22Rv1 (cell line): ENCODE results near the gene IFNA6.

ENCODE experiments used
- ZFX ChIP-seq: fragments of 450-650 bp; IDR thresholded peaks from 2 replicates; pipeline ENCODE4 v1.6.1; 2017; ENCODE audit warnings: antibody characterized with exemption, borderline replicate concordance
- TF ChIP-seq, protein P1 (sequence below): fragments of 450-650 bp; IDR thresholded peaks from 2 replicates; pipeline ENCODE4 v1.5.1; 2017; ENCODE audit warnings: mild to moderate bottlenecking

DNA sequence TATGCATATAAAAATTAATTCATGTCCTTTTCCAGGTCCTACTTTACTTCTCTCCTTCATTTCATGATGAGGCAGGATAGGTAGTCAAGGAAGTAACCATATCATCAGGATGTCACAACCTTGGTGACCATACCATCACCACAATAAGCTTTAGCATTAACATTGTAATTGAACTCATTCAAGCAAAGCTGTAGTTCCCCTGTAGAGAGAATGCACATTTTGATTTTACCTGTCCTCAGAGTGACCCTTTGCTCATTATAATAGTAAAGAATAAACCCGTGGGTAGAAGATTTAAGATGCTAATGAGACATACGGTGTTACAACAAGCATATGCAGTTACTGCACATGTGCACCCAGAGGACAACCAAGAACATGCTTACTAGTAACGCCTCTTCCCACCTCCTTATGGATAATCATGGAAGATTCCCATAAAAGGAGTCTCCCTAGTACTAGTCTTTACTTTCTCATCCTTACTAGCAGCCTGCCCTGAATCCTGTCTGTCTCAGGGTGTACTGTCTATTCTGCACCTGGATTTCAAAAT, 2.2 kb downstream of the IFNA6 start:
- TF ChIP-seq, protein P1, sequence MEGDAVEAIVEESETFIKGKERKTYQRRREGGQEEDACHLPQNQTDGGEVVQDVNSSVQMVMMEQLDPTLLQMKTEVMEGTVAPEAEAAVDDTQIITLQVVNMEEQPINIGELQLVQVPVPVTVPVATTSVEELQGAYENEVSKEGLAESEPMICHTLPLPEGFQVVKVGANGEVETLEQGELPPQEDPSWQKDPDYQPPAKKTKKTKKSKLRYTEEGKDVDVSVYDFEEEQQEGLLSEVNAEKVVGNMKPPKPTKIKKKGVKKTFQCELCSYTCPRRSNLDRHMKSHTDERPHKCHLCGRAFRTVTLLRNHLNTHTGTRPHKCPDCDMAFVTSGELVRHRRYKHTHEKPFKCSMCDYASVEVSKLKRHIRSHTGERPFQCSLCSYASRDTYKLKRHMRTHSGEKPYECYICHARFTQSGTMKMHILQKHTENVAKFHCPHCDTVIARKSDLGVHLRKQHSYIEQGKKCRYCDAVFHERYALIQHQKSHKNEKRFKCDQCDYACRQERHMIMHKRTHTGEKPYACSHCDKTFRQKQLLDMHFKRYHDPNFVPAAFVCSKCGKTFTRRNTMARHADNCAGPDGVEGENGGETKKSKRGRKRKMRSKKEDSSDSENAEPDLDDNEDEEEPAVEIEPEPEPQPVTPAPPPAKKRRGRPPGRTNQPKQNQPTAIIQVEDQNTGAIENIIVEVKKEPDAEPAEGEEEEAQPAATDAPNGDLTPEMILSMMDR: no peak
- TF ChIP-seq ZFX: no peak
